Stimulated activated naive CD8-positive, alpha-beta T cell treated with anti-CD3 and anti-CD28 coated beads, Interleukin-15, Interleukin-2, amounts not matched to agents 100 ng/mL and 50 ng/mL, for 24 hours (primary cell): Measurements from ENCODE around the gene FAM234B.

Experiments used
- H3K27ac Mint-ChIP-seq: one replicate; pipeline ENCODE4 v1.8.0; 2021; ENCODE audit warnings: mild to moderate bottlenecking, mixed read lengths
- H3K27me3 Mint-ChIP-seq: one replicate; pipeline ENCODE4 v1.8.0; 2021; ENCODE audit warnings: mixed read lengths
- H3K36me3 Mint-ChIP-seq: one replicate; pipeline ENCODE4 v1.8.0; 2021; ENCODE audit warnings: low read depth, mixed read lengths
- H3K4me1 Mint-ChIP-seq: one replicate; pipeline ENCODE4 v1.8.0; 2021; ENCODE audit warnings: low read depth, mixed read lengths
- H3K4me3 Mint-ChIP-seq: one replicate; pipeline ENCODE4 v1.8.0; 2021; ENCODE audit warnings: mild to moderate bottlenecking, mixed read lengths
- H3K9me3 Mint-ChIP-seq: one replicate; pipeline ENCODE4 v1.8.0; 2021; ENCODE audit warnings: mixed read lengths

Gene FAM234B

GRCh38 chr12:13005649-13006048 lies 38.5 kb upstream of the FAM234B start:
- H3K9me3 Mint-ChIP-seq: no peaks in the 10 kb centered on the region
- H3K27ac Mint-ChIP-seq: no peak overlapping the region
- H3K4me1 Mint-ChIP-seq: peaks cover 9% of the 10 kb centered on the region
- H3K27me3 Mint-ChIP-seq: peaks cover 14% of the 10 kb centered on the region
- no peaks in the 10 kb centered on the region for H3K36me3 Mint-ChIP-seq
- H3K4me3 Mint-ChIP-seq: no peak overlapping the region

- Mint-ChIP-seq H3K9me3 (no peaks in the 10 kb centered on the region), H3K4me1 (no peaks in the 10 kb centered on the region), H3K27me3 (peaks cover 4% of the 10 kb centered on the region), H3K36me3 (no peaks in the 10 kb centered on the region), H3K27ac (no peak overlapping the region), H3K4me3 (no peak overlapping the region)
Observed at GRCh38 chr12:13007496-13008233, 36.5 kb upstream of the FAM234B start.

- Mint-ChIP-seq H3K27ac (no peak overlapping the region), H3K9me3 (no peaks in the 10 kb centered on the region), H3K4me3 (no peak overlapping the region), H3K36me3 (no peaks in the 10 kb centered on the region), H3K4me1 (no peaks in the 10 kb centered on the region), H3K27me3 (no peaks in the 10 kb centered on the region)
Observed at GRCh38 chr12:13008741-13009380, 35.3 kb upstream of the FAM234B start.

GRCh38 chr12:13011098-13011497 lies 33.1 kb upstream of the FAM234B start:
- Mint-ChIP-seq H3K27ac (no peak overlapping the region), H3K27me3 (peaks cover 7% of the 10 kb centered on the region), H3K4me3 (no peak overlapping the region), H3K36me3 (no peaks in the 10 kb centered on the region), H3K9me3 (no peaks in the 10 kb centered on the region), H3K4me1 (no peaks in the 10 kb centered on the region)

- Mint-ChIP-seq H3K4me3 (no peak overlapping the region), H3K27me3 (peaks cover 3% of the 10 kb centered on the region), H3K9me3 (no peaks in the 10 kb centered on the region), H3K27ac (no peak overlapping the region), H3K4me1 (no peaks in the 10 kb centered on the region), H3K36me3 (no peaks in the 10 kb centered on the region)
Observed at GRCh38 chr12:13022851-13023271, 21.3 kb upstream of the FAM234B start.

- Mint-ChIP-seq H3K4me1 (no peaks in the 10 kb centered on the region), H3K4me3 (no peak overlapping the region), H3K27ac (no peak overlapping the region), H3K36me3 (no peaks in the 10 kb centered on the region), H3K9me3 (no peaks in the 10 kb centered on the region), H3K27me3 (peaks cover 3% of the 10 kb centered on the region)
Observed at GRCh38 chr12:13023811-13024530, 20.2 kb upstream of the FAM234B start.

GRCh38 chr12:13024531-13024916 lies 19.7 kb upstream of the FAM234B start:
- H3K27ac Mint-ChIP-seq: no peak overlapping the region
- H3K36me3 Mint-ChIP-seq: no peaks in the 10 kb centered on the region
- H3K9me3 Mint-ChIP-seq: no peaks in the 10 kb centered on the region
- H3K4me1 Mint-ChIP-seq: no peaks in the 10 kb centered on the region
- peaks cover 3% of the 10 kb centered on the region for H3K27me3 Mint-ChIP-seq
- H3K4me3 Mint-ChIP-seq: no peak overlapping the region

GRCh38 chr12:13026286-13026685 lies 17.9 kb upstream of the FAM234B start:
- Mint-ChIP-seq H3K4me3 (no peak overlapping the region), H3K4me1 (no peaks in the 10 kb centered on the region), H3K9me3 (no peaks in the 10 kb centered on the region), H3K27me3 (peaks cover 3% of the 10 kb centered on the region), H3K36me3 (no peaks in the 10 kb centered on the region), H3K27ac (no peak overlapping the region)

GRCh38 chr12:13027032-13027431 lies 17.1 kb upstream of the FAM234B start:
- Mint-ChIP-seq H3K9me3 (no peaks in the 10 kb centered on the region), H3K27me3 (peaks cover 3% of the 10 kb centered on the region), H3K4me3 (no peak overlapping the region), H3K4me1 (no peaks in the 10 kb centered on the region), H3K36me3 (no peaks in the 10 kb centered on the region), H3K27ac (no peak overlapping the region)

- H3K27me3 Mint-ChIP-seq: peaks cover 3% of the 10 kb centered on the region
- H3K36me3 Mint-ChIP-seq: no peaks in the 10 kb centered on the region
- H3K9me3 Mint-ChIP-seq: no peaks in the 10 kb centered on the region
- no peaks in the 10 kb centered on the region for H3K4me1 Mint-ChIP-seq
- no peak overlapping the region for H3K4me3 Mint-ChIP-seq
- no peak overlapping the region for H3K27ac Mint-ChIP-seq
Observed at GRCh38 chr12:13027508-13027907, 16.7 kb upstream of the FAM234B start.

GRCh38 chr12:13028825-13029570 lies 15.2 kb upstream of the FAM234B start:
- Mint-ChIP-seq H3K27ac (no peak overlapping the region), H3K36me3 (no peaks in the 10 kb centered on the region), H3K27me3 (peaks cover 3% of the 10 kb centered on the region), H3K4me1 (no peaks in the 10 kb centered on the region), H3K9me3 (no peaks in the 10 kb centered on the region), H3K4me3 (no peak overlapping the region)

- no peaks in the 10 kb centered on the region for H3K4me1 Mint-ChIP-seq
- H3K27ac Mint-ChIP-seq: no peak overlapping the region
- no peaks in the 10 kb centered on the region for H3K36me3 Mint-ChIP-seq
- peaks cover 3% of the 10 kb centered on the region for H3K27me3 Mint-ChIP-seq
- no peaks in the 10 kb centered on the region for H3K9me3 Mint-ChIP-seq
- no peak overlapping the region for H3K4me3 Mint-ChIP-seq
Observed at GRCh38 chr12:13030541-13031291, 13.5 kb upstream of the FAM234B start.

GRCh38 chr12:13032164-13032563 lies 12.0 kb upstream of the FAM234B start:
- Mint-ChIP-seq H3K36me3 (no peaks in the 10 kb centered on the region), H3K4me3 (no peak overlapping the region), H3K27me3 (peaks cover 3% of the 10 kb centered on the region), H3K9me3 (no peaks in the 10 kb centered on the region), H3K4me1 (no peaks in the 10 kb centered on the region), H3K27ac (no peak overlapping the region)

GRCh38 chr12:13033476-13033875 lies 10.7 kb upstream of the FAM234B start:
- no peaks in the 10 kb centered on the region for H3K9me3 Mint-ChIP-seq

More at GRCh38 chr12:13033476-13033875, 10.7 kb upstream of the FAM234B start:
- Mint-ChIP-seq H3K27me3 (no peaks in the 10 kb centered on the region), H3K4me3 (no peak overlapping the region), H3K27ac (no peak overlapping the region), H3K4me1 (no peaks in the 10 kb centered on the region), H3K36me3 (no peaks in the 10 kb centered on the region)
